SK-N-SH (cell line): Measurements from ENCODE around the gene CFAP20DC. TPM values are rescaled to one million over a fixed set of nuclear protein-coding genes. Genes with fewer than 3 reads are reported as not detected.

Experiments used
- CTCF ChIA-PET: fragments of 300-600, 350-600 bp; formaldehyde crosslinking; extraction: SDS; loops from one replicate; lab custom pipeline; 2021; lab: Yijun Ruan, JAX
- POLR2A ChIA-PET: fragments of 350-600 bp; sonication (Branson Sonifier 250); formaldehyde crosslinking; extraction: SDS; loops from one replicate; lab custom pipeline; 2020; ENCODE audit warnings: antibody characterized with exemption, inconsistent platforms; lab: Yijun Ruan, JAX
- DNase-seq: peaks from one replicate; pipeline ENCODE4 v3.0.0; 2012
- H2AFZ ChIP-seq: fragments of 200-600 bp; sonication (generic); 2 replicates; pipeline ENCODE4 v1.8.1; 2016; ENCODE audit warnings: antibody characterized with exemption, mild to moderate bottlenecking, low read depth
- H3F3A ChIP-seq: fragments of 200-600 bp; sonication (generic); replicated peaks from 2 replicates; pipeline ENCODE3; 2016; ENCODE audit warnings: antibody characterized with exemption, mild to moderate bottlenecking; ENCODE audit not compliant: insufficient read depth
- H3K27ac ChIP-seq, 2 experiments: fragments of 200-500 bp in 1 of 2; fragments of 200-600 bp in 1 of 2; sonication (Bioruptor generic) in 1 of 2; sonication (generic), shearing (Covaris generic) in 1 of 2; 2 replicates each; pipeline versions ENCODE4 v1.5.1 to v1.6.1; 2014 to 2016; ENCODE audit warnings: low read depth in 2 of 2, inconsistent platforms in 1 of 2, low read length in 1 of 2, mild to moderate bottlenecking in 1 of 2, mixed read lengths in 1 of 2
- H3K27me3 ChIP-seq: fragments of 200-600 bp; sonication (generic), shearing (Covaris generic); 2 replicates; pipeline ENCODE4 v1.6.1; 2016; ENCODE audit warnings: mixed run types; ENCODE audit not compliant: insufficient read depth
- H3K36me3 ChIP-seq, 2 experiments: fragments of 200-500 bp in 1 of 2; fragments of 200-600 bp in 1 of 2; sonication (Bioruptor generic) in 1 of 2; sonication (generic) in 1 of 2; replicated peaks in 1 of 2; 2 replicates each; pipeline versions ENCODE3 to v1.5.1; 2014 to 2016; ENCODE audit warnings: low read length in 1 of 2, mild to moderate bottlenecking in 1 of 2; ENCODE audit not compliant: insufficient read depth in 2 of 2, control insufficient read depth in 1 of 2
- H3K4me1 ChIP-seq, 2 experiments: fragments of 200-500 bp in 1 of 2; fragments of 200-600 bp in 1 of 2; sonication (Bioruptor generic) in 1 of 2; sonication (generic), shearing (Covaris generic) in 1 of 2; 2 replicates each; pipeline versions ENCODE4 v1.5.1 to v1.6.1; 2014 to 2016; ENCODE audit warnings: low read depth in 1 of 2, low read length in 1 of 2, mixed run types in 1 of 2; ENCODE audit not compliant: insufficient read depth in 2 of 2, control insufficient read depth in 1 of 2
- H3K4me2 ChIP-seq: fragments of 200-600 bp; sonication (generic), shearing (Covaris generic); 2 replicates; pipeline ENCODE4 v1.6.1; 2017; ENCODE audit warnings: mixed run types
- H3K4me3 ChIP-seq, 2 experiments: fragments of 200-500 bp in 1 of 2; fragments of 200-600 bp in 1 of 2; sonication (Bioruptor generic) in 1 of 2; sonication (generic), shearing (Covaris generic) in 1 of 2; 2 replicates each; pipeline versions ENCODE4 v1.5.1 to v1.8.1; 2014 to 2016; ENCODE audit warnings: low read depth in 2 of 2, inconsistent platforms in 1 of 2, low read length in 1 of 2, mild to moderate bottlenecking in 1 of 2, mixed read lengths in 1 of 2, moderate library complexity in 1 of 2
- H3K79me2 ChIP-seq: fragments of 200-600 bp; sonication (generic); 2 replicates; pipeline ENCODE4 v1.8.1; 2017; ENCODE audit warnings: mild to moderate bottlenecking; ENCODE audit not compliant: insufficient read depth
- H3K9ac ChIP-seq: fragments of 200-600 bp; sonication (generic); 2 replicates; pipeline ENCODE4 v1.6.1; 2017; ENCODE audit warnings: mixed run types
- H3K9me2 ChIP-seq: fragments of 200-600 bp; sonication (generic); 2 replicates; pipeline ENCODE4 v1.6.1; 2017; ENCODE audit warnings: mixed run types
- H3K9me3 ChIP-seq: fragments of 200-600 bp; sonication (generic); 2 replicates; pipeline ENCODE4 v1.6.1; 2017; ENCODE audit warnings: mixed run types, mild to moderate bottlenecking, moderate library complexity
- H4K20me1 ChIP-seq: fragments of 200-600 bp; sonication (generic); 2 replicates; pipeline ENCODE4 v1.6.1; 2017; ENCODE audit warnings: mild to moderate bottlenecking, mixed run types; ENCODE audit not compliant: insufficient read depth
- GATA2 ChIP-seq: sonication (generic); formaldehyde crosslinking; IDR thresholded peaks from 2 replicates; pipeline ENCODE4 v1.5.0; 2020; ENCODE audit warnings: mild to moderate bottlenecking, missing genetic modification reagents
- MXI1 ChIP-seq: IDR thresholded peaks from 2 replicates; pipeline ENCODE4 v1.6.1; 2012; ENCODE audit warnings: mild to moderate bottlenecking, low read depth, low read length, improper control_type of control experiment
- NFIC ChIP-seq: IDR thresholded peaks from 2 replicates; pipeline ENCODE4 v1.4.0; 2012; ENCODE audit warnings: borderline replicate concordance
- WGBS: methylation state at CpG from one replicate; pipeline ENCODE4 v1.1.6; 2017; ENCODE audit warnings: low lambda C conversion rate; 5-methylcytosine and 5-hydroxymethylcytosine counted together
- polyA plus RNA-seq, 3 experiments: library from polyadenylated mRNA; depleted of rRNA; stranded (reverse); fragments of >200 nt; gene quantifications; 2 replicates each; pipeline ENCODE4 v1.2.3, GENCODE V29; 2012
- TF ChIP-seq, protein P1 (sequence below): IDR thresholded peaks from 2 replicates; pipeline ENCODE4 v1.6.1; 2012; ENCODE audit warnings: mild to moderate bottlenecking, low read depth, low read length, moderate library complexity
- TF ChIP-seq, protein P2 (sequence below): IDR thresholded peaks from 2 replicates; pipeline ENCODE4 v1.4.0; 2012; ENCODE audit warnings: low read depth, borderline replicate concordance

CFAP20DC gene
- polyA plus RNA-seq, 1 of the 3 experiments (the other 2 are of a cell fraction) = 1.8 TPM

DNA sequence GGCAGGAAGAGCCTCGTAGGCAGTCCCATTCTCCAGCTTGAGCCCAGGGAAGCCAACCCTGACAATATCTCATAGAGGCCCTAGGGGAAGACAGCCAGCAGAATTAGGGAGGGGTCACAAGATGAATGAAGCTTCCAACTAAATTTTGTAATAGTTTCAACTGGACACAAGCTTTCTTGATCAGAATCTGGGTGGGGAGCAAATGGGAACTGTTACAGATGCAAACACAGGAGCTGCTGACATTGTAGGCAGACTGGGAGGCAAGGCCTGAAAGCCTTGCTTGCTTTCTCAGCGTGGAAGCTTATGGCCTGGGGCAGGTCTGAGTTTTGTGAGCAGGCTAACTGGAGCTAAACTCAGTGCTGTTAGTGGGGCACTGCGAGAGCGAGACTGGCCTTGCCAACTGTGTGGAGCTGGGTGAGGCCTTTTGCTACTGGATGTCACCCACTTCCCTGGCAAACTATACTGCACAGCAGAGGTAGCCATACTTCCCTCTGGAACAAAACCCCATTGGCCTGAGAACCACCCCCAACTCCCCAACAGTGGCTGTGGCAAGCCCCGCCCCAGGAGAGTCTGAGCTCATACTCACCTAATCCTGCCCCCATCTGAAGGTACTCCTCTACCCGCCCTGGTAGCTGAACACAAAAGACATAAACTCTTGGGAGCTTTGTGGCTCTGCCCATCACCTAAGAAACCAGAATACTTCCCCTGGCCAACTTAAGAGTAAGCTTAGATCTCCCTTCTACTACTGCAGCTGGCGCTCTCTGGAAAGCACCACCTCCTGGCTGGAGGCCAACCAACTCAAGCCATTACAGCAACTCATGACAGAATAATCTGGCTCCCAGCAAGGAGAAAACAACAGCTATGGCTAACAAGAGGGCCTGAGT is 42.9 kb downstream of the CFAP20DC start:
- no peak overlapping the region for H3K9ac ChIP-seq
- H3K4me1 ChIP-seq = peaks cover 0 to 6% of the 10 kb centered on the region in 2 experiments; a peak in 1 of 4 replicates
- no peaks in the 10 kb centered on the region for H3F3A ChIP-seq
- H4K20me1 ChIP-seq = no peaks in the 10 kb centered on the region
- no peaks in the 10 kb centered on the region for H3K9me3 ChIP-seq
- no peaks in the 10 kb centered on the region for H3K9me2 ChIP-seq
- no peak overlapping the region for H2AFZ ChIP-seq
- TF ChIP-seq MXI1 = no peak
- no peak for TF ChIP-seq GATA2 (CRISPR knock-in tag)
- TF ChIP-seq, protein P1, sequence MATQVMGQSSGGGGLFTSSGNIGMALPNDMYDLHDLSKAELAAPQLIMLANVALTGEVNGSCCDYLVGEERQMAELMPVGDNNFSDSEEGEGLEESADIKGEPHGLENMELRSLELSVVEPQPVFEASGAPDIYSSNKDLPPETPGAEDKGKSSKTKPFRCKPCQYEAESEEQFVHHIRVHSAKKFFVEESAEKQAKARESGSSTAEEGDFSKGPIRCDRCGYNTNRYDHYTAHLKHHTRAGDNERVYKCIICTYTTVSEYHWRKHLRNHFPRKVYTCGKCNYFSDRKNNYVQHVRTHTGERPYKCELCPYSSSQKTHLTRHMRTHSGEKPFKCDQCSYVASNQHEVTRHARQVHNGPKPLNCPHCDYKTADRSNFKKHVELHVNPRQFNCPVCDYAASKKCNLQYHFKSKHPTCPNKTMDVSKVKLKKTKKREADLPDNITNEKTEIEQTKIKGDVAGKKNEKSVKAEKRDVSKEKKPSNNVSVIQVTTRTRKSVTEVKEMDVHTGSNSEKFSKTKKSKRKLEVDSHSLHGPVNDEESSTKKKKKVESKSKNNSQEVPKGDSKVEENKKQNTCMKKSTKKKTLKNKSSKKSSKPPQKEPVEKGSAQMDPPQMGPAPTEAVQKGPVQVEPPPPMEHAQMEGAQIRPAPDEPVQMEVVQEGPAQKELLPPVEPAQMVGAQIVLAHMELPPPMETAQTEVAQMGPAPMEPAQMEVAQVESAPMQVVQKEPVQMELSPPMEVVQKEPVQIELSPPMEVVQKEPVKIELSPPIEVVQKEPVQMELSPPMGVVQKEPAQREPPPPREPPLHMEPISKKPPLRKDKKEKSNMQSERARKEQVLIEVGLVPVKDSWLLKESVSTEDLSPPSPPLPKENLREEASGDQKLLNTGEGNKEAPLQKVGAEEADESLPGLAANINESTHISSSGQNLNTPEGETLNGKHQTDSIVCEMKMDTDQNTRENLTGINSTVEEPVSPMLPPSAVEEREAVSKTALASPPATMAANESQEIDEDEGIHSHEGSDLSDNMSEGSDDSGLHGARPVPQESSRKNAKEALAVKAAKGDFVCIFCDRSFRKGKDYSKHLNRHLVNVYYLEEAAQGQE = no peak
- peak; percentile 65 for TF ChIP-seq NFIC
- no peak for DNase-seq
- POLR2A ChIA-PET = interaction anchor here (0.7 kb wide), 1 partner anchor 15 kb away, joined by 3 read pairs; no protein-coding TSS in a partner anchor
- no peak overlapping the region for H3K4me2 ChIP-seq
- H3K79me2 ChIP-seq = no peaks in the 10 kb centered on the region
- CTCF ChIA-PET = interaction anchor here (1.6 to 1.7 kb wide), 2 partner anchors 12 to 205 kb away, joined by 4 to 5 read pairs; no protein-coding TSS in a partner anchor
- H3K36me3 ChIP-seq = peaks cover 0 to 3% of the 10 kb centered on the region in 2 experiments
- WGBS = 86% methylated on average over 5 of the region's 7 CpGs
- H3K4me3 ChIP-seq = no peak overlapping the region
- no peak overlapping the region; a peak in 1 of 4 replicates for H3K27ac ChIP-seq
- no peaks in the 10 kb centered on the region for H3K27me3 ChIP-seq

DNA sequence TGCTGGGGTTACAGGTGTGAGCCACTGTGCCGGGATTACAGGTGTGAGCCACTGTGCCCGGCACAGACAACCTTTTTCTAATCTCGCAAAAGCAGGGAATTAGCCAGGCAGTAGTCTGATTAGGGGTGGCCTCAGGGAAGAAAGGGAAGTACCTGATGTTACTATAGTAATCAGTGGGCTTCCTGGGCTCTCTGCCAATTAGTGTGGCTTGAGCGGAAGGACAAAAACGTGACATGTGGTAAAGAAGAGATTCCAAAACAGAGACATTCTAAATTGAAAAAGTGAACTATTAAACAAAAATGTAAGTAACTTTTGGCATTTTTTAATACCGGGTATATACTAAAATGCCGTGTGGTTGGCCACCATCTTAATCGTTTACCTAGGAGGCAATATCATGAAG is 48.1 kb downstream of the CFAP20DC start:
- no peaks in the 10 kb centered on the region for H3K79me2 ChIP-seq
- H3K4me1 ChIP-seq = peaks cover 2 to 11% of the 10 kb centered on the region in 2 experiments; a peak in 2 of 4 replicates
- H3F3A ChIP-seq = no peaks in the 10 kb centered on the region
- H3K27ac ChIP-seq = no peak overlapping the region
- no peak overlapping the region for H3K9ac ChIP-seq
- no peaks in the 10 kb centered on the region for H3K9me2 ChIP-seq
- DNase-seq = no peak
- H3K36me3 ChIP-seq = no peaks in the 10 kb centered on the region
- H3K4me3 ChIP-seq = no peak overlapping the region
- ChIA-PET POLR2A (no interaction called here), CTCF (no interaction called here)
- WGBS = 94% methylated on average over 8 of the region's 8 CpGs
- H3K27me3 ChIP-seq = no peaks in the 10 kb centered on the region
- H3K4me2 ChIP-seq = no peak overlapping the region
- H3K9me3 ChIP-seq = no peaks in the 10 kb centered on the region
- H2AFZ ChIP-seq = no peak overlapping the region
- TF ChIP-seq, protein P2, sequence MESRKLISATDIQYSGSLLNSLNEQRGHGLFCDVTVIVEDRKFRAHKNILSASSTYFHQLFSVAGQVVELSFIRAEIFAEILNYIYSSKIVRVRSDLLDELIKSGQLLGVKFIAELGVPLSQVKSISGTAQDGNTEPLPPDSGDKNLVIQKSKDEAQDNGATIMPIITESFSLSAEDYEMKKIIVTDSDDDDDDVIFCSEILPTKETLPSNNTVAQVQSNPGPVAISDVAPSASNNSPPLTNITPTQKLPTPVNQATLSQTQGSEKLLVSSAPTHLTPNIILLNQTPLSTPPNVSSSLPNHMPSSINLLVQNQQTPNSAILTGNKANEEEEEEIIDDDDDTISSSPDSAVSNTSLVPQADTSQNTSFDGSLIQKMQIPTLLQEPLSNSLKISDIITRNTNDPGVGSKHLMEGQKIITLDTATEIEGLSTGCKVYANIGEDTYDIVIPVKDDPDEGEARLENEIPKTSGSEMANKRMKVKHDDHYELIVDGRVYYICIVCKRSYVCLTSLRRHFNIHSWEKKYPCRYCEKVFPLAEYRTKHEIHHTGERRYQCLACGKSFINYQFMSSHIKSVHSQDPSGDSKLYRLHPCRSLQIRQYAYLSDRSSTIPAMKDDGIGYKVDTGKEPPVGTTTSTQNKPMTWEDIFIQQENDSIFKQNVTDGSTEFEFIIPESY = no peak
- no peaks in the 10 kb centered on the region for H4K20me1 ChIP-seq
